Prostate gland (tissue), 2 donors: ENCODE data around the gene WAC. TPM values are rescaled to one million over a fixed set of nuclear protein-coding genes. Genes with fewer than 3 reads are reported as not detected.

ENCODE experiments used
- DNase-seq: peaks from one replicate; pipeline ENCODE4 v3.0.0-alpha.2; 2019; ENCODE audit warnings: low spot score
- H3K27ac ChIP-seq, 2 donors: fragments of 200-600 bp; sonication (generic); 2 replicates each; pipeline ENCODE4 v1.5.1; 2017 to 2019
- H3K27me3 ChIP-seq: fragments of 200-600 bp; sonication (generic); replicated peaks from 2 replicates; pipeline ENCODE4 v1.5.1; 2019; ENCODE audit not compliant: insufficient read depth
- H3K36me3 ChIP-seq, 2 donors: fragments of 200-600 bp; sonication (generic); 1 replicate in 1 of 2; 2 replicates in 1 of 2; pipeline versions ENCODE4 v1.5.1 to v1.8.1; 2017 to 2019
- H3K4me1 ChIP-seq: fragments of 200-600 bp; sonication (generic); replicated peaks from 2 replicates; pipeline ENCODE4 v1.5.1; 2019
- H3K4me3 ChIP-seq, 2 donors: fragments of 200-600 bp; sonication (generic); 2 replicates each; pipeline ENCODE4 v1.5.1; 2017 to 2019
- H3K9me3 ChIP-seq: fragments of 200-600 bp; sonication (generic); 2 replicates; pipeline ENCODE4 v1.5.1; 2017
- CTCF ChIP-seq, 4 experiments: fragments of 200-600 bp in 2 of 4; fragments of 450-650 bp in 2 of 4; sonication (generic) in 2 of 4; IDR thresholded peaks; 1 replicate in 3 of 4; 2 replicates in 1 of 4; pipeline ENCODE4 v1.5.1; 2016 to 2019; ENCODE audit warnings: antibody characterized with exemption in 4 of 4, mild to moderate bottlenecking in 2 of 4, moderate library complexity in 2 of 4
- POLR2A ChIP-seq: fragments of 450-650 bp; IDR thresholded peaks from one replicate; pipeline ENCODE4 v1.6.1; 2016; ENCODE audit warnings: antibody characterized with exemption, mild to moderate bottlenecking
- POLR2AphosphoS5 ChIP-seq: sonication (generic); formaldehyde crosslinking; IDR thresholded peaks from one replicate; pipeline ENCODE4 v1.6.1; 2017; ENCODE audit warnings: antibody characterized with exemption
- WGBS: methylation state at CpG from one replicate; pipeline ENCODE4 v1.1.5; 2018; 5-methylcytosine and 5-hydroxymethylcytosine counted together
- intact Hi-C: fragments of 100-400 bp; cut with DNase I; formaldehyde crosslinking; loops from one replicate; pipeline ENCODE4 v1.14.2; 2022
- total RNA-seq, 2 donors: library from RNA; depleted of rRNA; stranded (reverse); fragments of >200 nt; gene quantifications; one replicate each; pipeline ENCODE4 v1.1.0, GENCODE V29; 2016

WAC gene
- total RNA-seq, 2 donors from 2014 or later: 107 to 143 TPM

GRCh38 chr10:28561531-28561930, 28.6 kb downstream of the WAC start:
- intact Hi-C loops: no loop called here
- Histone ChIP-seq H3K4me1 (peaks cover 4% of the 10 kb centered on the region), H3K36me3 (no peaks in the 10 kb centered on the region)

GRCh38 chr10:28564905-28565304, 32.0 kb downstream of the WAC start:
- intact Hi-C loops: no loop called here
- no peaks in the 10 kb centered on the region for H3K4me1 ChIP-seq

More at GRCh38 chr10:28561531-28561930, 28.6 kb downstream of the WAC start:
- Histone ChIP-seq H3K27ac (no peak overlapping the region), H3K9me3 (no peaks in the 10 kb centered on the region), H3K4me3 (no peak overlapping the region), H3K27me3 (no peaks in the 10 kb centered on the region)
- DNase-seq: no peak
- TF ChIP-seq CTCF (IDR thresholded peaks at IDR 0.05) (no peak), POLR2AphosphoS5 (no peak), POLR2A (no peak)
- WGBS: 94% methylated on average over 10 of the region's 10 CpGs

GRCh38 chr10:28566458-28567015, 33.6 kb downstream of the WAC start:
- TF ChIP-seq POLR2A (no peak), POLR2AphosphoS5 (no peak), CTCF (IDR thresholded peaks at IDR 0.05) (no peak)
- H3K27me3 ChIP-seq: no peaks in the 10 kb centered on the region
- no peak overlapping the region for H3K27ac ChIP-seq
- no peaks in the 10 kb centered on the region for H3K9me3 ChIP-seq
- H3K4me1 ChIP-seq: no peaks in the 10 kb centered on the region
- no peak overlapping the region for H3K4me3 ChIP-seq
- WGBS: 34% methylated on average over 1 of the region's 1 CpG
- intact Hi-C loops: no loop called here
- no peak for DNase-seq
- H3K36me3 ChIP-seq: no peaks in the 10 kb centered on the region

More at GRCh38 chr10:28564905-28565304, 32.0 kb downstream of the WAC start:
- TF ChIP-seq POLR2AphosphoS5 (no peak), POLR2A (no peak), CTCF (IDR thresholded peaks at IDR 0.05) (no peak)
- no peak for DNase-seq
- H3K36me3 ChIP-seq: no peaks in the 10 kb centered on the region
- no peak overlapping the region for H3K27ac ChIP-seq
- 27% methylated on average over 6 of the region's 6 CpGs for WGBS
- no peaks in the 10 kb centered on the region for H3K27me3 ChIP-seq
- no peaks in the 10 kb centered on the region for H3K9me3 ChIP-seq
- no peak overlapping the region for H3K4me3 ChIP-seq

GRCh38 chr10:28569506-28570159, 36.7 kb downstream of the WAC start:
- 85% methylated on average over 3 of the region's 3 CpGs for WGBS
- H3K27ac ChIP-seq: no peak overlapping the region
- no peak overlapping the region for H3K4me3 ChIP-seq
- no peaks in the 10 kb centered on the region for H3K9me3 ChIP-seq
- no peaks in the 10 kb centered on the region for H3K27me3 ChIP-seq
- TF ChIP-seq POLR2AphosphoS5 (no peak), CTCF (IDR thresholded peaks at IDR 0.05) (no peak), POLR2A (no peak)
- H3K4me1 ChIP-seq: no peaks in the 10 kb centered on the region
- no peaks in the 10 kb centered on the region for H3K36me3 ChIP-seq
- DNase-seq: no peak
- intact Hi-C loops: no loop called here

GRCh38 chr10:28570598-28570997, 37.7 kb downstream of the WAC start:
- Histone ChIP-seq H3K9me3 (no peaks in the 10 kb centered on the region), H3K4me1 (peaks cover 7% of the 10 kb centered on the region), H3K36me3 (no peaks in the 10 kb centered on the region), H3K27me3 (no peaks in the 10 kb centered on the region), H3K4me3 (no peak overlapping the region), H3K27ac (no peak overlapping the region)
- TF ChIP-seq POLR2A (no peak), POLR2AphosphoS5 (no peak), CTCF (IDR thresholded peaks at IDR 0.05) (no peak)
- no peak for DNase-seq
- WGBS: 48% methylated on average over 1 of the region's 1 CpG
- intact Hi-C loops: no loop called here
